GM21367 (cell line): ENCODE results near the gene ITCH.

Experiments used
- ATAC-seq: cut with Tn5 transposase; IDR thresholded peaks from one replicate; pipeline ENCODE4 v1.9.1; 2021; ENCODE audit not compliant: unreplicated experiment

Gene ITCH

GRCh38 chr20:34544109-34544796 is 181.2 kb downstream of the ITCH start:
- ATAC-seq: no peak

- ATAC-seq: no peak
Measured at GRCh38 chr20:34546751-34547181, 183.7 kb downstream of the ITCH start.

GRCh38 chr20:34547844-34548613 is 185.0 kb downstream of the ITCH start:
- no peak for ATAC-seq

- ATAC-seq: no peak
Measured at GRCh38 chr20:34549291-34549928, 186.3 kb downstream of the ITCH start.

- ATAC-seq: no peak
Measured at GRCh38 chr20:34549929-34550305, 186.8 kb downstream of the ITCH start.

- ATAC-seq: no peak
Measured at GRCh38 chr20:34552569-34552968, 189.5 kb downstream of the ITCH start.

GRCh38 chr20:34553366-34553867 is 190.3 kb downstream of the ITCH start:
- no peak for ATAC-seq

GRCh38 chr20:34557936-34558319 is 194.9 kb downstream of the ITCH start:
- ATAC-seq: no peak

- no peak for ATAC-seq
Measured at GRCh38 chr20:34558320-34559218, 195.5 kb downstream of the ITCH start, which contains the start of gene MAP1LC3A. Gene MAP1LC3A, plus strand, starts transcription at chr20:34558718. Its CDS starts 151 bp downstream, at chr20:34558869.

- ATAC-seq: no peak
Measured at GRCh38 chr20:34559311-34560140, 196.5 kb downstream of the ITCH start.

GRCh38 chr20:34560141-34560523 is 197.1 kb downstream of the ITCH start:
- ATAC-seq: no peak

GRCh38 chr20:34560614-34561013 is 197.5 kb downstream of the ITCH start:
- no peak for ATAC-seq
